GM18907 (cell line): Measurements from ENCODE around the gene SLIT3.
"Not testable (repeated sequence)": the region's sequence is repeated elsewhere in the genome, so short reads cannot be mapped to it uniquely, and the experiment has no call there.

Experiments
- ATAC-seq: cut with Tn5 transposase; IDR thresholded peaks from one replicate; pipeline ENCODE4 v1.9.1; 2021; ENCODE audit warnings: mild to moderate bottlenecking, moderate library complexity; ENCODE audit not compliant: unreplicated experiment

The SLIT3 gene

GRCh38 chr5:169116961-169117461 lies 183.9 kb downstream of the SLIT3 start:
- no peak for ATAC-seq

- ATAC-seq: no peak
These were observed 185.3 kb downstream of the SLIT3 start for GRCh38 chr5:169115461-169116124.

- no peak for ATAC-seq
These were observed 186.4 kb downstream of the SLIT3 start for GRCh38 chr5:169114466-169115065.

GRCh38 chr5:169112016-169112415 lies 188.9 kb downstream of the SLIT3 start:
- no peak for ATAC-seq

GRCh38 chr5:169106911-169107706 lies 193.8 kb downstream of the SLIT3 start:
- ATAC-seq: no peak

GRCh38 chr5:169105582-169105981 lies 195.4 kb downstream of the SLIT3 start:
- ATAC-seq: not testable (repeated sequence)

GRCh38 chr5:169104937-169105494 lies 195.9 kb downstream of the SLIT3 start:
- no peak for ATAC-seq

- ATAC-seq: no peak
These were observed 197.3 kb downstream of the SLIT3 start for GRCh38 chr5:169103586-169104181.

GRCh38 chr5:169101966-169102365 lies 199.0 kb downstream of the SLIT3 start:
- no peak for ATAC-seq

- no peak for ATAC-seq
These were observed 200.2 kb downstream of the SLIT3 start for GRCh38 chr5:169100735-169101075.

GRCh38 chr5:169099801-169100734 lies 200.9 kb downstream of the SLIT3 start:
- ATAC-seq: no peak

GRCh38 chr5:169098331-169099121 lies 202.4 kb downstream of the SLIT3 start:
- no peak for ATAC-seq

GRCh38 chr5:169097374-169098326 lies 203.3 kb downstream of the SLIT3 start:
- ATAC-seq: no peak

- no peak for ATAC-seq
These were observed 205.0 kb downstream of the SLIT3 start for GRCh38 chr5:169095976-169096375.

- ATAC-seq: no peak
These were observed 205.5 kb downstream of the SLIT3 start for GRCh38 chr5:169095410-169095960.

GRCh38 chr5:169094586-169095409 lies 206.1 kb downstream of the SLIT3 start:
- no peak for ATAC-seq

- no peak for ATAC-seq
These were observed 209.5 kb downstream of the SLIT3 start for GRCh38 chr5:169091396-169091980.
